SU-DHL-6 (cell line): ENCODE data around the gene BTNL3.

Source experiments
- H2AFZ ChIP-seq: fragments of 200-600 bp; sonication (generic); 2 replicates; pipeline ENCODE4 v1.6.1; 2014; ENCODE audit warnings: low read depth, mild to moderate bottlenecking, moderate library complexity, mixed read lengths, antibody characterized with exemption, low read length; ENCODE audit not compliant: severe bottlenecking
- H3F3A ChIP-seq: fragments of 200-600 bp; shearing (Covaris generic); 2 replicates; pipeline ENCODE4 v1.6.0; 2016; ENCODE audit warnings: antibody characterized with exemption, mild to moderate bottlenecking; ENCODE audit not compliant: insufficient read depth
- H3K27ac ChIP-seq: fragments of 200-600 bp; sonication (generic); 2 replicates; pipeline ENCODE4 v1.5.1; 2016; ENCODE audit warnings: low read depth, mild to moderate bottlenecking, low read length, moderate library complexity, mixed read lengths
- H3K27me3 ChIP-seq: fragments of 200-600 bp; sonication (generic), shearing (Covaris generic); 2 replicates; pipeline ENCODE4 v1.6.0; 2014; ENCODE audit warnings: mild to moderate bottlenecking, low read length
- H3K36me3 ChIP-seq: fragments of 200-600 bp; sonication (generic); 2 replicates; pipeline ENCODE4 v1.6.1; 2014; ENCODE audit warnings: mild to moderate bottlenecking, low read length, mixed read lengths
- H3K4me2 ChIP-seq: fragments of 300-600, 200-600 bp; shearing (Covaris generic), sonication (generic); 2 replicates; pipeline ENCODE4 v1.6.0; 2014; ENCODE audit warnings: low read length, low read depth, mild to moderate bottlenecking; ENCODE audit not compliant: poor library complexity, severe bottlenecking
- H3K4me3 ChIP-seq: fragments of 200-600 bp; sonication (generic); 2 replicates; pipeline ENCODE4 v1.5.1; 2014; ENCODE audit warnings: antibody characterized with exemption, low read length, mild to moderate bottlenecking, mixed read lengths; ENCODE audit not compliant: insufficient read depth, poor library complexity, severe bottlenecking
- H3K79me2 ChIP-seq: fragments of 200-600 bp; sonication (generic); 2 replicates; pipeline ENCODE4 v1.6.1; 2014; ENCODE audit warnings: mild to moderate bottlenecking, low read length, moderate library complexity; ENCODE audit not compliant: insufficient read depth
- H3K9ac ChIP-seq: fragments of 200-600 bp; sonication (generic); 2 replicates; pipeline ENCODE4 v1.7.0; 2014; ENCODE audit warnings: mild to moderate bottlenecking, low read length
- H3K9me2 ChIP-seq: fragments of 200-600 bp; sonication (generic); replicated peaks from 2 replicates; pipeline ENCODE4 v1.6.1; 2014; ENCODE audit warnings: low read length; ENCODE audit not compliant: insufficient read depth
- H3K9me3 ChIP-seq: fragments of 200-600 bp; sonication (generic); 2 replicates; pipeline ENCODE4 v1.6.1; 2014; ENCODE audit warnings: low read length, mixed read lengths; ENCODE audit not compliant: insufficient read depth
- H4K20me1 ChIP-seq: fragments of 200-600 bp; sonication (generic); 2 replicates; pipeline ENCODE4 v1.6.1; 2014; ENCODE audit warnings: low read depth, mild to moderate bottlenecking, antibody characterized with exemption, low read length, moderate library complexity, mixed read lengths
- EZH2phosphoT487 ChIP-seq: fragments of 200-600 bp; sonication (generic), shearing (Covaris generic); conservative IDR thresholded peaks from 2 replicates; pipeline ENCODE4 v1.6.1; 2018; ENCODE audit warnings: mild to moderate bottlenecking, antibody characterized with exemption, low read length, moderate library complexity, mixed read lengths
- TF ChIP-seq, protein P1 (sequence below): fragments of 200-600 bp; sonication (generic); IDR thresholded peaks from one replicate; pipeline ENCODE4 v1.5.1; 2017; ENCODE audit warnings: antibody characterized with exemption, mild to moderate bottlenecking, low read length, moderate library complexity; ENCODE audit not compliant: insufficient read depth, poor library complexity, severe bottlenecking

Gene BTNL3

DNA sequence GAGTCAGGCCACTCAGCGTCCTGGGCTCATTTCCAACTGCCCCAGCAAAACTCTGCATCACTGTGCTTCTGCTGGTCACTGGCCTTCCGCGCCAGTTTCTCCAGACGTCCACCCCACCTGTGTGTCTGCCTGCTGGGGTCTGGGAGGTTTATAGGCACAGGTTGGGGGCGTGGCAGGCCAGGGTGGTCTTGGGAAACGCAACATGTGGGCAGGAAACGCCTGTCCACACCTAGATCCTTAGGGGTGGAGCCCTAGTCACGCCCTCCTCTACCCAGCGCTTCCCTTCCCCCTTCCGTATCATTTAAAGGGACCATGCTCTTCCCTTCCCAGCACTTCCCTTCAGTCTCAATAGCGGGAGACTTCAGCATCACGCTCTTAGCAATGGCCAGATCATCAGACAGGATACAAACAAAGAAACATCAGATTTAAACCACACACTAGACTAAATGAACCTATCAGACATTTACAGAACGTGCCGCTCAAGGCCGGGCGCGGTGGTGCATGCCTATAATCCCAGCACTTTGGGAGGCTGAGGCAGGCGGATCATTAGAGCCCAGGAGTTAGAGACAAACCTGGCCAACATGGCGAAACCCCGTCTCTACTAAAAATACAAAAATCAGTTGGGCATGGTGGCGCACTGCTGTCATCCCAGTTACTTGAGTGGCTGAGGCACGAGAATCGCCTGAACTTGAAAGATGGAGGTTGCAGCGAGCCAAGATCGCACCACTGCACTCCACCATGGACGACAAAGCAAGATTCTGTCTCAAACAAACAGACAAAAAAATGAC is 39.6 kb downstream of the BTNL3 start:
- Histone ChIP-seq H4K20me1 (no peaks in the 10 kb centered on the region), H3K9me2 (no peaks in the 10 kb centered on the region), H3K79me2 (no peaks in the 10 kb centered on the region), H3K27me3 (no peaks in the 10 kb centered on the region), H3K9ac (no peak overlapping the region), H3K4me2 (no peak overlapping the region), H3K27ac (no peak overlapping the region), H3K36me3 (no peaks in the 10 kb centered on the region), H3K4me3 (no peak overlapping the region), H3F3A (no peaks in the 10 kb centered on the region), H2AFZ (no peak overlapping the region), H3K9me3 (no peaks in the 10 kb centered on the region)
- no peak for TF ChIP-seq EZH2phosphoT487
- TF ChIP-seq, protein P1, sequence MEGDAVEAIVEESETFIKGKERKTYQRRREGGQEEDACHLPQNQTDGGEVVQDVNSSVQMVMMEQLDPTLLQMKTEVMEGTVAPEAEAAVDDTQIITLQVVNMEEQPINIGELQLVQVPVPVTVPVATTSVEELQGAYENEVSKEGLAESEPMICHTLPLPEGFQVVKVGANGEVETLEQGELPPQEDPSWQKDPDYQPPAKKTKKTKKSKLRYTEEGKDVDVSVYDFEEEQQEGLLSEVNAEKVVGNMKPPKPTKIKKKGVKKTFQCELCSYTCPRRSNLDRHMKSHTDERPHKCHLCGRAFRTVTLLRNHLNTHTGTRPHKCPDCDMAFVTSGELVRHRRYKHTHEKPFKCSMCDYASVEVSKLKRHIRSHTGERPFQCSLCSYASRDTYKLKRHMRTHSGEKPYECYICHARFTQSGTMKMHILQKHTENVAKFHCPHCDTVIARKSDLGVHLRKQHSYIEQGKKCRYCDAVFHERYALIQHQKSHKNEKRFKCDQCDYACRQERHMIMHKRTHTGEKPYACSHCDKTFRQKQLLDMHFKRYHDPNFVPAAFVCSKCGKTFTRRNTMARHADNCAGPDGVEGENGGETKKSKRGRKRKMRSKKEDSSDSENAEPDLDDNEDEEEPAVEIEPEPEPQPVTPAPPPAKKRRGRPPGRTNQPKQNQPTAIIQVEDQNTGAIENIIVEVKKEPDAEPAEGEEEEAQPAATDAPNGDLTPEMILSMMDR, result no peak

DNA sequence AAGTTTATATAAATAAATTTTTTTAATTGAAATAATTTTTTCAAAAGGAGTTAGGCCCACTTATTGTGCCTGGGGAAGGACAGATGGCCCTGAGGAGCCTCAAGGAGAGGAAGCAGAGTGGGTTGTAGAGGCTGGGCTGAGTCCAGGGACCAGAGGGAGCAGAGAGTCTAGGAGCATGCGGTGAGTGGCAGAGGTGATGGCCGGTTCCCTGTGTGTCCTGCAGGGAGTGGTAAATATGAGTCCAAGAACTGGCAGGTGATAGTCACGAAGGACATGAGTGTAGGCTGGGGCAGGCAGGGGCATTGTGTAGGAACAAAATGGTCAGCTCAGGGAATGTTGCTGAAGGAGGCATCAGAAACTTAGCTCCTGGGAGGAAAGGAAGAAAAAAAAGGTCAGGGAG is 43.1 kb downstream of the BTNL3 start:
- H3K36me3 ChIP-seq, result no peaks in the 10 kb centered on the region
- H3K9me2 ChIP-seq, result no peaks in the 10 kb centered on the region
- no peak overlapping the region for H2AFZ ChIP-seq
- H4K20me1 ChIP-seq, result no peaks in the 10 kb centered on the region
- no peaks in the 10 kb centered on the region for H3K27me3 ChIP-seq
- H3K27ac ChIP-seq, result no peak overlapping the region
- no peaks in the 10 kb centered on the region for H3K79me2 ChIP-seq
- no peak overlapping the region for H3K4me2 ChIP-seq
- no peaks in the 10 kb centered on the region for H3F3A ChIP-seq
- TF ChIP-seq, protein P1, result no peak
- TF ChIP-seq EZH2phosphoT487, result no peak
- H3K9ac ChIP-seq, result no peak overlapping the region
- no peaks in the 10 kb centered on the region for H3K9me3 ChIP-seq
- H3K4me3 ChIP-seq, result no peak overlapping the region

DNA sequence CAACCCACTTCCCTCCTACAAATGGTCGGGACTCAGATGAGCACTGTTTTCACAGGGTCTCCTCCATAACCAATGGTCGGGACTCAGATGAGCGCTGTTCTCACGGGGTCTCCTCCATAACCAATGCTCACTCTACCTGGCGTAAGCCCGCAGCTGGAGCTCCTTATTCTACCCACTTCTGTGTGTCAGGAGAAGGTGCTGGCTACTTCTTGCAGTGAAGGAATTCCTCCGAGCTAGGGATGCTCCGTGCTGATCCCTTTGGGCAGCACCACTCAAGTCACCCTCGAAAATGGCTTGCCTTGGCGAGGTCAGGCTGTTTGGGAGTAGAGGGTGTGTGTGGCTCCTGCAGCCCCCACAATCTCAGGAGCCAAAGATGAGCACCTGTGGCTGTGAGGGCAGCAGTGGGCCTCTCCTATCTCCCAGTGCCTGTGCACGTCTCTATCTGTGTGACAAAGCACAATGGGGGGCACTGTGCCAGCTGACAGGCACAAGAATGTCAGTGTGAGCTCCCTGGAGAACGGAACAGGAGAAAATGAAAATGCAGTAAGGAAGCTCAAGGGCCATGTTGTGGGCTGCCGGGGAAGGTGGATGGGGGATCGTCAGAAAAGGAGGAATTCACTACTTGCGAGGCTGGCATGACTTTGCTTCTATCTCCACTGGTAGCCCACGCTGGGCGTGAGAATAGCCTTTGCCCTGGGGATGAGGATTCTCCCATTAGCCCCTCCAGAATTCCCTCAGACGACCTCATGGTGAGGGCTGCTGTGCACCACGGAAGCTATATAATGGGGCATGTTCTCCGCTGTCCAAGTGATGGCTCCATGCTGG is 47.6 kb downstream of the BTNL3 start:
- no peaks in the 10 kb centered on the region for H4K20me1 ChIP-seq
- no peak overlapping the region for H3K27ac ChIP-seq
- H3K27me3 ChIP-seq, result no peaks in the 10 kb centered on the region
- no peak overlapping the region for H2AFZ ChIP-seq
- H3K4me3 ChIP-seq, result no peak overlapping the region
- no peaks in the 10 kb centered on the region for H3K9me2 ChIP-seq
- TF ChIP-seq EZH2phosphoT487, result no peak
- TF ChIP-seq, protein P1, result no peak
- H3K4me2 ChIP-seq, result no peak overlapping the region
- no peaks in the 10 kb centered on the region for H3K9me3 ChIP-seq
- no peak overlapping the region for H3K9ac ChIP-seq
- no peaks in the 10 kb centered on the region for H3F3A ChIP-seq
- no peaks in the 10 kb centered on the region for H3K79me2 ChIP-seq
- no peaks in the 10 kb centered on the region for H3K36me3 ChIP-seq
